Neural progenitor cell (in vitro differentiated cells): ENCODE data around the gene PZP.

Experiments
- EZH2 ChIP-seq: fragments of 200-600 bp; sonication (generic); IDR thresholded peaks from 2 replicates; pipeline ENCODE4 v1.6.1; 2017; ENCODE audit warnings: antibody characterized with exemption, mild to moderate bottlenecking, moderate library complexity
- EZH2phosphoT487 ChIP-seq: fragments of 200-600 bp; sonication (generic); IDR thresholded peaks from 2 replicates; pipeline ENCODE4 v1.6.1; 2017; ENCODE audit warnings: antibody characterized with exemption
- TF ChIP-seq, protein P1 (sequence below): fragments of 200-600 bp; sonication (generic); IDR thresholded peaks from 2 replicates; pipeline ENCODE4 v1.5.1; 2017; ENCODE audit warnings: antibody characterized with exemption, mild to moderate bottlenecking

DNA sequence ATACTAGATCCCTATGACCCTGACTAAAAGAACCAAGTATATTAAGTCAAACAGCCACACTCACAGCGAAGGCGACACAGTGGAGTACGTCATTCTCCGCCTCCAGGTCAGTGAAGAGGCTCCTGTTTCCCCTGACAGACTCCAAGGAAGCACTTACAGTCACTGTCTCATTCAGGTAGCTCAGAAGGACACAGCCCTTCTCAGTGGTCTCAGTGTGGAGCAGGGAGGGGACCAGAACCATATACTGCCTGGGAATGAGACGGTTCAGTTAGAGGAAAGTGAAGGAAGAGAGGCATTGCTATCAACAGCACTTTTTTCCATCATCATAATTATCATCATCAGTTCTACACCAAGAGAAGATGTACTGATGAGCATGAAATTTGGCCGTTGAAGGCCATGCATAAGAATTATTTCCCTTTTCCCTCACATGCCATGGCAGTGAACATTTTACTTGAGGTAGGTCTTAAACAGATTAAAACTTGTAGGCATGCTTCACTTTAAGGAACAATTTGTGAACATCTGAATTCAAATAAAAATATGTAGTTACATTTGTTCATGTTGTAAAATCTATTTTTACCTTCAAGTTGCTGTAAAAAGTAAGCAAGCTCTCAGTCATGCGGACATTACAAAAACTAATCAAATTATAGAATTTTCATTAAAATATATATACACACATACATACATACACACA is 94.8 kb downstream of the PZP start:
- TF ChIP-seq, protein P1, sequence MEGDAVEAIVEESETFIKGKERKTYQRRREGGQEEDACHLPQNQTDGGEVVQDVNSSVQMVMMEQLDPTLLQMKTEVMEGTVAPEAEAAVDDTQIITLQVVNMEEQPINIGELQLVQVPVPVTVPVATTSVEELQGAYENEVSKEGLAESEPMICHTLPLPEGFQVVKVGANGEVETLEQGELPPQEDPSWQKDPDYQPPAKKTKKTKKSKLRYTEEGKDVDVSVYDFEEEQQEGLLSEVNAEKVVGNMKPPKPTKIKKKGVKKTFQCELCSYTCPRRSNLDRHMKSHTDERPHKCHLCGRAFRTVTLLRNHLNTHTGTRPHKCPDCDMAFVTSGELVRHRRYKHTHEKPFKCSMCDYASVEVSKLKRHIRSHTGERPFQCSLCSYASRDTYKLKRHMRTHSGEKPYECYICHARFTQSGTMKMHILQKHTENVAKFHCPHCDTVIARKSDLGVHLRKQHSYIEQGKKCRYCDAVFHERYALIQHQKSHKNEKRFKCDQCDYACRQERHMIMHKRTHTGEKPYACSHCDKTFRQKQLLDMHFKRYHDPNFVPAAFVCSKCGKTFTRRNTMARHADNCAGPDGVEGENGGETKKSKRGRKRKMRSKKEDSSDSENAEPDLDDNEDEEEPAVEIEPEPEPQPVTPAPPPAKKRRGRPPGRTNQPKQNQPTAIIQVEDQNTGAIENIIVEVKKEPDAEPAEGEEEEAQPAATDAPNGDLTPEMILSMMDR = no peak
- no peak for TF ChIP-seq EZH2phosphoT487
- no peak for TF ChIP-seq EZH2
